Measurements from ENCODE around the gene TNRC6A.

TNRC6A gene

GRCh38 chr16:24821129-24821528 is 91.7 kb downstream of the TNRC6A start:
- Mint-ChIP-seq H3K4me1 (no peaks in the 10 kb centered on the region), H3K4me3 (no peak overlapping the region)
- no peak for TF ChIP-seq CTCF (IDR thresholded peaks at IDR 0.05; ENCODE audit: unreplicated experiment in 3 of 3)

GRCh38 chr16:24822542-24822941 is 93.1 kb downstream of the TNRC6A start:
- Mint-ChIP-seq H3K4me3 (no peak overlapping the region), H3K27me3 (ENCODE audit: low read depth) (no peaks in the 10 kb centered on the region), H3K4me1 (no peaks in the 10 kb centered on the region)

More at GRCh38 chr16:24821129-24821528, 91.7 kb downstream of the TNRC6A start:
- peaks cover 82% of the 10 kb centered on the region for H3K36me3 Mint-ChIP-seq (ENCODE audit: low read depth)
- H3K9me3 Mint-ChIP-seq, result no peaks in the 10 kb centered on the region
- no peak overlapping the region for H3K27ac Mint-ChIP-seq
- H3K27me3 Mint-ChIP-seq (ENCODE audit: low read depth), result no peaks in the 10 kb centered on the region

GRCh38 chr16:24822974-24823373 is 93.5 kb downstream of the TNRC6A start:
- no peak overlapping the region for H3K4me3 Mint-ChIP-seq
- no peak overlapping the region for H3K27ac Mint-ChIP-seq
- H3K27me3 Mint-ChIP-seq (ENCODE audit: low read depth), result no peaks in the 10 kb centered on the region
- TF ChIP-seq CTCF (IDR thresholded peaks at IDR 0.05; ENCODE audit: unreplicated experiment in 3 of 3), result no peak
- H3K36me3 Mint-ChIP-seq (ENCODE audit: low read depth), result peaks cover 85% of the 10 kb centered on the region
- H3K9me3 Mint-ChIP-seq, result no peaks in the 10 kb centered on the region
- H3K4me1 Mint-ChIP-seq, result no peaks in the 10 kb centered on the region

More at GRCh38 chr16:24822542-24822941, 93.1 kb downstream of the TNRC6A start:
- H3K27ac Mint-ChIP-seq, result no peak overlapping the region
- peaks cover 90% of the 10 kb centered on the region for H3K36me3 Mint-ChIP-seq (ENCODE audit: low read depth)
- no peaks in the 10 kb centered on the region for H3K9me3 Mint-ChIP-seq
- TF ChIP-seq CTCF (IDR thresholded peaks at IDR 0.05; ENCODE audit: unreplicated experiment in 3 of 3), result no peak

- TF ChIP-seq CTCF (IDR thresholded peaks at IDR 0.05; ENCODE audit: unreplicated experiment in 3 of 3), result no peak
- no peak overlapping the region for H3K4me3 Mint-ChIP-seq
- H3K27me3 Mint-ChIP-seq (ENCODE audit: low read depth), result no peaks in the 10 kb centered on the region
- H3K27ac Mint-ChIP-seq, result peak overlapping the region in 1 of 3 experiments; percentile 45
- H3K9me3 Mint-ChIP-seq, result no peaks in the 10 kb centered on the region
- H3K36me3 Mint-ChIP-seq (ENCODE audit: low read depth), result peaks cover 59% of the 10 kb centered on the region
- no peaks in the 10 kb centered on the region for H3K4me1 Mint-ChIP-seq
Observed at GRCh38 chr16:24825696-24826095, 96.2 kb downstream of the TNRC6A start.

GRCh38 chr16:24826096-24826690 is 96.7 kb downstream of the TNRC6A start:
- Mint-ChIP-seq H3K27me3 (ENCODE audit: low read depth) (no peaks in the 10 kb centered on the region), H3K4me1 (no peaks in the 10 kb centered on the region), H3K27ac (peak overlapping the region in 1 of 3 experiments; percentile 45), H3K36me3 (ENCODE audit: low read depth) (peaks cover 54% of the 10 kb centered on the region), H3K4me3 (no peak overlapping the region), H3K9me3 (no peaks in the 10 kb centered on the region)
- no peak for TF ChIP-seq CTCF (IDR thresholded peaks at IDR 0.05; ENCODE audit: unreplicated experiment in 3 of 3)
